Measurements from ENCODE around the gene AFG1L.

DNA sequence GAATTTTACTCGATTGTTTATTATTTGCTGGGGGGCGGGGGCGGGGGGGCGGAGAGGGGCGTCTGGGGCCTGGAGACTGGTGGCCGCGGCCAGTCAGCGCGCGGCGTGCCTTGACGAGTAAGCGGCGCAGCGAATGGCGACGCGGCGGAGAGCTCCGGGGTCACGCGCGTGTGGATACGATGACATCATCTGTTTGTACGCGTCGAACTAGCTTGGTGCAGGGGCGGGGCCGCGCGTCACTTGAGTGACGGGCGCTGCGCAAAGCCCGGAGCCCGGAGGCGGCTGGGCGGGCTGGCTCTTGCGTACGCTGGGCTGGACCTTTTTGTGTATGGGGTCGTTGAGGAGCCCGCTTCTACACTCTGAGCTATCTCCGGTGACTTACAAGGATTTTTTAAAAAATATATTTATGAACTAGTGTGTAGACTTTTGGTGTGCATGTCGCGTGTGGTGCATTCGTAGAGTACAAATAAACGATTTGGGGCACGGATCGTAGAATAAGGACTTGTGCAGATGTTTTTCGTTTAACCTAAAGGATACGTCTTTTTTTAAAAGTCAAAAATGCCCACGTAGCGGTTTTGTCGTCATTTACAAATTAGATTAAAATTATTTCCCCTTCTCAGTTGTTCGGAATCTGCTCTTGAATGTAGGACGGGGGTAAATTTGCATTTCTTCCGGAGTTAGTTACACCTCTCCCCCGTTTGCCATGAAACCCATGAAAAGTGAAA is 263.7 kb downstream of the AFG1L start:
- TF ChIP-seq POLR2A (IDR thresholded peaks at IDR 0.05; ENCODE audit: borderline replicate concordance, extremely low read depth, insufficient read depth, insufficient read length) (no peak), POLR2AphosphoS5 (IDR thresholded peaks at IDR 0.05; ENCODE audit: low read depth, low read length) (peak; percentile 36), EZH2 (IDR thresholded peaks at IDR 0.05) (no peak), ZNF274 (IDR thresholded peaks at IDR 0.05; ENCODE audit: low read depth, low read length) (no peak), YY1 (IDR thresholded peaks at IDR 0.05; ENCODE audit: extremely low read depth, insufficient replicate concordance, low read depth, low read length) (peak; percentile 55), CEBPB (IDR thresholded peaks at IDR 0.05; ENCODE audit: low read depth) (no peak), SIN3A (IDR thresholded peaks at IDR 0.05; ENCODE audit: low read depth) (no peak)
- TF ChIP-seq, protein P1, sequence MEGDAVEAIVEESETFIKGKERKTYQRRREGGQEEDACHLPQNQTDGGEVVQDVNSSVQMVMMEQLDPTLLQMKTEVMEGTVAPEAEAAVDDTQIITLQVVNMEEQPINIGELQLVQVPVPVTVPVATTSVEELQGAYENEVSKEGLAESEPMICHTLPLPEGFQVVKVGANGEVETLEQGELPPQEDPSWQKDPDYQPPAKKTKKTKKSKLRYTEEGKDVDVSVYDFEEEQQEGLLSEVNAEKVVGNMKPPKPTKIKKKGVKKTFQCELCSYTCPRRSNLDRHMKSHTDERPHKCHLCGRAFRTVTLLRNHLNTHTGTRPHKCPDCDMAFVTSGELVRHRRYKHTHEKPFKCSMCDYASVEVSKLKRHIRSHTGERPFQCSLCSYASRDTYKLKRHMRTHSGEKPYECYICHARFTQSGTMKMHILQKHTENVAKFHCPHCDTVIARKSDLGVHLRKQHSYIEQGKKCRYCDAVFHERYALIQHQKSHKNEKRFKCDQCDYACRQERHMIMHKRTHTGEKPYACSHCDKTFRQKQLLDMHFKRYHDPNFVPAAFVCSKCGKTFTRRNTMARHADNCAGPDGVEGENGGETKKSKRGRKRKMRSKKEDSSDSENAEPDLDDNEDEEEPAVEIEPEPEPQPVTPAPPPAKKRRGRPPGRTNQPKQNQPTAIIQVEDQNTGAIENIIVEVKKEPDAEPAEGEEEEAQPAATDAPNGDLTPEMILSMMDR (IDR thresholded peaks at IDR 0.05 in 2 of 3, conservative IDR thresholded peaks at IDR 0.05 in 1 of 3; ENCODE audit: borderline replicate concordance in 1 of 3, insufficient read depth in 1 of 3, low read depth in 2 of 3, low read length in 2 of 3), result no peak
- TF ChIP-seq, protein P2, sequence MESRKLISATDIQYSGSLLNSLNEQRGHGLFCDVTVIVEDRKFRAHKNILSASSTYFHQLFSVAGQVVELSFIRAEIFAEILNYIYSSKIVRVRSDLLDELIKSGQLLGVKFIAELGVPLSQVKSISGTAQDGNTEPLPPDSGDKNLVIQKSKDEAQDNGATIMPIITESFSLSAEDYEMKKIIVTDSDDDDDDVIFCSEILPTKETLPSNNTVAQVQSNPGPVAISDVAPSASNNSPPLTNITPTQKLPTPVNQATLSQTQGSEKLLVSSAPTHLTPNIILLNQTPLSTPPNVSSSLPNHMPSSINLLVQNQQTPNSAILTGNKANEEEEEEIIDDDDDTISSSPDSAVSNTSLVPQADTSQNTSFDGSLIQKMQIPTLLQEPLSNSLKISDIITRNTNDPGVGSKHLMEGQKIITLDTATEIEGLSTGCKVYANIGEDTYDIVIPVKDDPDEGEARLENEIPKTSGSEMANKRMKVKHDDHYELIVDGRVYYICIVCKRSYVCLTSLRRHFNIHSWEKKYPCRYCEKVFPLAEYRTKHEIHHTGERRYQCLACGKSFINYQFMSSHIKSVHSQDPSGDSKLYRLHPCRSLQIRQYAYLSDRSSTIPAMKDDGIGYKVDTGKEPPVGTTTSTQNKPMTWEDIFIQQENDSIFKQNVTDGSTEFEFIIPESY (IDR thresholded peaks at IDR 0.05; ENCODE audit: extremely low read depth, insufficient replicate concordance, low read length), result no peak
- TF ChIP-seq, protein P3, sequence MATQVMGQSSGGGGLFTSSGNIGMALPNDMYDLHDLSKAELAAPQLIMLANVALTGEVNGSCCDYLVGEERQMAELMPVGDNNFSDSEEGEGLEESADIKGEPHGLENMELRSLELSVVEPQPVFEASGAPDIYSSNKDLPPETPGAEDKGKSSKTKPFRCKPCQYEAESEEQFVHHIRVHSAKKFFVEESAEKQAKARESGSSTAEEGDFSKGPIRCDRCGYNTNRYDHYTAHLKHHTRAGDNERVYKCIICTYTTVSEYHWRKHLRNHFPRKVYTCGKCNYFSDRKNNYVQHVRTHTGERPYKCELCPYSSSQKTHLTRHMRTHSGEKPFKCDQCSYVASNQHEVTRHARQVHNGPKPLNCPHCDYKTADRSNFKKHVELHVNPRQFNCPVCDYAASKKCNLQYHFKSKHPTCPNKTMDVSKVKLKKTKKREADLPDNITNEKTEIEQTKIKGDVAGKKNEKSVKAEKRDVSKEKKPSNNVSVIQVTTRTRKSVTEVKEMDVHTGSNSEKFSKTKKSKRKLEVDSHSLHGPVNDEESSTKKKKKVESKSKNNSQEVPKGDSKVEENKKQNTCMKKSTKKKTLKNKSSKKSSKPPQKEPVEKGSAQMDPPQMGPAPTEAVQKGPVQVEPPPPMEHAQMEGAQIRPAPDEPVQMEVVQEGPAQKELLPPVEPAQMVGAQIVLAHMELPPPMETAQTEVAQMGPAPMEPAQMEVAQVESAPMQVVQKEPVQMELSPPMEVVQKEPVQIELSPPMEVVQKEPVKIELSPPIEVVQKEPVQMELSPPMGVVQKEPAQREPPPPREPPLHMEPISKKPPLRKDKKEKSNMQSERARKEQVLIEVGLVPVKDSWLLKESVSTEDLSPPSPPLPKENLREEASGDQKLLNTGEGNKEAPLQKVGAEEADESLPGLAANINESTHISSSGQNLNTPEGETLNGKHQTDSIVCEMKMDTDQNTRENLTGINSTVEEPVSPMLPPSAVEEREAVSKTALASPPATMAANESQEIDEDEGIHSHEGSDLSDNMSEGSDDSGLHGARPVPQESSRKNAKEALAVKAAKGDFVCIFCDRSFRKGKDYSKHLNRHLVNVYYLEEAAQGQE (IDR thresholded peaks at IDR 0.05; ENCODE audit: low read depth), result no peak
- TF ChIP-seq, protein P4, sequence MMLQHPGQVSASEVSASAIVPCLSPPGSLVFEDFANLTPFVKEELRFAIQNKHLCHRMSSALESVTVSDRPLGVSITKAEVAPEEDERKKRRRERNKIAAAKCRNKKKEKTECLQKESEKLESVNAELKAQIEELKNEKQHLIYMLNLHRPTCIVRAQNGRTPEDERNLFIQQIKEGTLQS (IDR thresholded peaks at IDR 0.05), result no peak

All from HCT116 (cell line).